Endothelial cell of umbilical vein (primary cell): ENCODE measurements around the gene INPP5F. TPM values are rescaled to one million over a fixed set of nuclear protein-coding genes. Genes with fewer than 3 reads are reported as not detected.

ENCODE experiments used
- BruUV-seq: library from RNA; stranded (reverse); fragments of 400-500 nt; replicated peaks from 2 replicates; lab custom pipeline; 2021; lab: Mats Ljungman, UMichigan
- CTCF ChIA-PET: fragments of 300-600, 350-600 bp; sonication (Branson Sonifier 250); formaldehyde crosslinking; loops from one replicate; lab custom pipeline; 2021; ENCODE audit warnings: antibody characterized with exemption, inconsistent platforms; lab: Charles Lee
- POLR2A ChIA-PET: fragments of 300-600, 350-600 bp; sonication (Branson Sonifier 250); formaldehyde crosslinking; loops from one replicate; lab custom pipeline; 2021; ENCODE audit warnings: antibody characterized with exemption, inconsistent platforms; lab: Charles Lee
- DNase-seq: peaks from one replicate; pipeline ENCODE4 v3.0.0-alpha.2; 2011; ENCODE audit warnings: low read depth, low spot score
- FAIRE-seq: peaks from 2 replicates; lab custom pipeline; 2011; peaks lifted over from hg19 to GRCh38; lab: Jason Lieb, UNC
- H2AFZ ChIP-seq: 2 replicates; pipeline ENCODE4 v1.6.0; 2012; ENCODE audit warnings: low read depth, low read length, control low read depth, inconsistent platforms
- H3K27ac ChIP-seq: 2 replicates; pipeline ENCODE4 v1.5.1; 2011; ENCODE audit warnings: low read depth, mild to moderate bottlenecking, control low read depth, low read length, moderate library complexity; ENCODE audit not compliant: insufficient read depth
- H3K27me3 ChIP-seq, 2 experiments: 2 replicates each; pipeline versions ENCODE4 v1.6.0 to v1.6.1; 2011; ENCODE audit warnings: low read length in 2 of 2, mixed read lengths in 1 of 2; ENCODE audit not compliant: control insufficient read depth in 2 of 2, insufficient read depth in 2 of 2
- H3K36me3 ChIP-seq, 2 experiments: 2 replicates in 1 of 2; 3 replicates in 1 of 2; pipeline ENCODE4 v1.5.1; 2011; ENCODE audit warnings: low read length in 2 of 2, mild to moderate bottlenecking in 1 of 2, moderate library complexity in 1 of 2; ENCODE audit not compliant: control insufficient read depth in 2 of 2, insufficient read depth in 2 of 2; ENCODE audit errors: extremely low read depth in 1 of 2
- H3K4me1 ChIP-seq: 3 replicates; pipeline ENCODE4 v1.5.1; 2011; ENCODE audit warnings: mild to moderate bottlenecking, low read length; ENCODE audit not compliant: control insufficient read depth, insufficient read depth; ENCODE audit errors: extremely low read depth
- H3K4me2 ChIP-seq: 2 replicates; pipeline ENCODE4 v1.6.1; 2011; ENCODE audit warnings: low read length, control low read depth, mixed read lengths; ENCODE audit not compliant: insufficient read depth
- H3K4me3 ChIP-seq, 3 experiments: fragments of 200-600 bp in 1 of 3; sonication (generic), shearing (Covaris generic) in 1 of 3; replicated peaks in 1 of 3; 2 replicates each; pipeline ENCODE4 v1.5.1; 2011 to 2016; ENCODE audit warnings: control low read depth in 3 of 3, low read length in 3 of 3, mild to moderate bottlenecking in 2 of 3, inconsistent platforms in 1 of 3, low read depth in 1 of 3, moderate library complexity in 1 of 3; ENCODE audit not compliant: insufficient read depth in 1 of 3
- H3K79me2 ChIP-seq: 2 replicates; pipeline ENCODE4 v1.6.0; 2012; ENCODE audit warnings: low read length, inconsistent platforms; ENCODE audit not compliant: control insufficient read depth, insufficient read depth
- H3K9ac ChIP-seq: replicated peaks from 2 replicates; pipeline ENCODE3; 2011; ENCODE audit warnings: low read length, control low read depth; ENCODE audit not compliant: insufficient read depth; ENCODE audit errors: extremely low read depth
- H3K9me1 ChIP-seq: replicated peaks from 3 replicates; pipeline ENCODE4 v1.6.0; 2011; ENCODE audit warnings: mild to moderate bottlenecking, low read length; ENCODE audit not compliant: control insufficient read depth, insufficient read depth; ENCODE audit errors: extremely low read depth
- H3K9me3 ChIP-seq: replicated peaks from 2 replicates; pipeline ENCODE4 v1.5.1; 2012; ENCODE audit warnings: low read length, inconsistent platforms; ENCODE audit not compliant: control insufficient read depth, insufficient read depth
- H4K20me1 ChIP-seq: replicated peaks from 2 replicates; pipeline ENCODE3; 2011; ENCODE audit warnings: mild to moderate bottlenecking, low read length; ENCODE audit not compliant: control insufficient read depth, insufficient read depth; ENCODE audit errors: extremely low read depth
- CTCF ChIP-seq, 2 donors: IDR thresholded peaks; 1 replicate in 1 of 2; 2 replicates in 1 of 2; pipeline ENCODE4 v1.5.1; 2011; ENCODE audit warnings: low read length in 2 of 2, mild to moderate bottlenecking in 2 of 2, moderate library complexity in 2 of 2, control low read depth in 1 of 2, inconsistent platforms in 1 of 2, low read depth in 1 of 2; ENCODE audit not compliant: insufficient read depth in 1 of 2; ENCODE audit errors: extremely low read depth in 1 of 2
- EZH2 ChIP-seq: IDR thresholded peaks from 2 replicates; pipeline ENCODE4 v1.6.1; 2012; ENCODE audit warnings: borderline replicate concordance, low read depth, mild to moderate bottlenecking, moderate library complexity, low read length, inconsistent platforms; ENCODE audit not compliant: severe bottlenecking
- FOS ChIP-seq: IDR thresholded peaks from 2 replicates; pipeline ENCODE4 v1.6.1; 2011; ENCODE audit warnings: mild to moderate bottlenecking, low read length, moderate library complexity, borderline replicate concordance; ENCODE audit not compliant: insufficient read depth
- GATA2 ChIP-seq: IDR thresholded peaks from 2 replicates; pipeline ENCODE4 v1.7.0; 2011; ENCODE audit warnings: low read depth, mild to moderate bottlenecking, moderate library complexity, mixed read lengths, low read length; ENCODE audit not compliant: insufficient read length, insufficient read depth
- JUN ChIP-seq: IDR thresholded peaks from 2 replicates; pipeline ENCODE4 v1.6.1; 2011; ENCODE audit warnings: borderline replicate concordance, low read depth; ENCODE audit not compliant: insufficient read length, insufficient read depth
- MAX ChIP-seq: IDR thresholded peaks from 2 replicates; pipeline ENCODE4 v1.6.1; 2011; ENCODE audit not compliant: insufficient read depth, insufficient read length
- MYC ChIP-seq: IDR thresholded peaks from one replicate; pipeline ENCODE4 v1.6.1; 2011; ENCODE audit warnings: mild to moderate bottlenecking, low read depth, low read length
- POLR2A ChIP-seq: IDR thresholded peaks from 2 replicates; pipeline ENCODE4 v1.6.1; 2012; ENCODE audit warnings: low read depth, mild to moderate bottlenecking, control low read depth, low read length
- POLR2AphosphoS5 ChIP-seq: IDR thresholded peaks from 2 replicates; pipeline ENCODE4 v1.6.1; 2012; ENCODE audit warnings: low read depth, mild to moderate bottlenecking, control low read depth, low read length, moderate library complexity; ENCODE audit not compliant: insufficient read depth
- dilution Hi-C: fragments of 300-500 bp; cut with MboI; formaldehyde crosslinking; loops from one replicate; pipeline ENCODE4 v1.15.0; 2019; ENCODE audit warnings: low sequenced_read_pairs; ENCODE audit not compliant: extremely low pct_ligation_motif_present
- intact Hi-C: fragments of 100-400 bp; cut with micrococcal nuclease; formaldehyde crosslinking; loops from one replicate; pipeline ENCODE4 v1.10.0; 2022
- polyA plus RNA-seq, 4 experiments: library from polyadenylated mRNA; depleted of rRNA in 3 of 4; stranded (reverse) in 3 of 4; unstranded in 1 of 4; fragments of >200 nt; gene quantifications; 2 replicates each; pipeline versions ENCODE4 v1.2.1 to v1.2.3, GENCODE V29; 2011 to 2012; ENCODE audit warnings: missing spikeins in 1 of 4
- total RNA-seq: library from RNA; stranded (reverse); gene quantifications from 2 replicates; pipeline ENCODE4 v1.2.3, GENCODE V29; 2021

Gene INPP5F
- total and polyA plus RNA-seq, 2 donors (not counting 3 experiments of a cell fraction or from before 2014, with no cell fraction given) = 6.1 to 20.3 TPM

- DNase-seq (peak; percentile 57), FAIRE-seq (peak; percentile 76)
- ChIA-PET POLR2A (interaction anchor here (0.8 kb wide), 1 partner anchor 120 kb away, joined by 3 read pairs; no protein-coding TSS in a partner anchor), CTCF (interaction anchor here (0.6 to 1.9 kb wide), 7 partner anchors 9 to 139 kb away, joined by 4 to 8 read pairs (median 5); partner anchors contain the start of gene INPP5F)
- H3K27me3 ChIP-seq = peaks cover 0 to 2% of the 10 kb centered on the region in 2 experiments
- H2AFZ ChIP-seq = peak overlapping the region; percentile 18
- no peak overlapping the region for H3K27ac ChIP-seq
- H3K4me1 ChIP-seq = peaks cover 6% of the 10 kb centered on the region
- H3K4me3 ChIP-seq = no peak overlapping the region
- no peaks in the 10 kb centered on the region for H3K9me1 ChIP-seq
- H4K20me1 ChIP-seq = no peaks in the 10 kb centered on the region
- H3K9me3 ChIP-seq = no peaks in the 10 kb centered on the region
- intact Hi-C loops (no loop called here), dilution Hi-C loops (no loop called here)
- H3K36me3 ChIP-seq = no peaks in the 10 kb centered on the region
- no peak overlapping the region for H3K4me2 ChIP-seq
- TF ChIP-seq GATA2 (no peak), MAX (no peak), POLR2A (no peak), EZH2 (no peak), JUN (no peak), MYC (no peak), FOS (peak; percentile 43), POLR2AphosphoS5 (no peak)
- H3K9ac ChIP-seq = no peak overlapping the region
- no TSS peak for BruUV-seq
- no peaks in the 10 kb centered on the region for H3K79me2 ChIP-seq
These were observed 24.0 kb upstream of the INPP5F start for GRCh38 chr10:119701861-119702260.

- Histone ChIP-seq H3K36me3 (no peaks in the 10 kb centered on the region), H3K4me3 (no peak overlapping the region), H3K4me1 (peaks cover 6% of the 10 kb centered on the region), H3K79me2 (no peaks in the 10 kb centered on the region), H3K27ac (no peak overlapping the region), H3K9me3 (no peaks in the 10 kb centered on the region), H4K20me1 (no peaks in the 10 kb centered on the region), H3K27me3 (peaks cover 0 to 2% of the 10 kb centered on the region in 2 experiments), H3K9me1 (no peaks in the 10 kb centered on the region), H2AFZ (no peak overlapping the region), H3K4me2 (no peak overlapping the region), H3K9ac (no peak overlapping the region)
- no TSS peak for BruUV-seq
- dilution Hi-C loops (no loop called here), intact Hi-C loops (no loop called here)
- FAIRE-seq (no peak), DNase-seq (no peak)
- TF ChIP-seq CTCF (IDR thresholded peaks at IDR 0.05; ENCODE audit: extremely low read depth in 1 of 2, insufficient read depth in 1 of 2, low read depth in 1 of 2, low read length in 2 of 2) (no peak), JUN (no peak), MAX (no peak), POLR2A (no peak), POLR2AphosphoS5 (no peak), EZH2 (no peak)
- CTCF ChIA-PET = interaction anchor here (1.2 to 1.8 kb wide), 3 partner anchors 10 to 15 kb away, joined by 6 to 8 read pairs (median 7); no protein-coding TSS in a partner anchor
- POLR2A ChIA-PET = no interaction called here
These were observed 23.3 kb upstream of the INPP5F start for GRCh38 chr10:119702583-119702982.
